SK-N-DZ (cell line): Measurements from ENCODE around the gene TMEM88.
A peak's percentile ranks its signal among the peaks of the same experiment; 100 is the strongest.

Experiments
- DNase-seq: peaks from one replicate; pipeline ENCODE4 v3.0.0-alpha.2; 2015; ENCODE audit warnings: low spot score

The TMEM88 gene

GRCh38 chr17:7884581-7885366, 29.9 kb downstream of the TMEM88 start:
- no peak for DNase-seq

GRCh38 chr17:7885367-7886226, 30.7 kb downstream of the TMEM88 start:
- peak; percentile 78 for DNase-seq

GRCh38 chr17:7886227-7887037, 31.6 kb downstream of the TMEM88 start:
- no peak for DNase-seq

- DNase-seq, result no peak
Observed at GRCh38 chr17:7887038-7887481, 32.2 kb downstream of the TMEM88 start.

- DNase-seq, result peak; percentile 98
Observed at GRCh38 chr17:7887482-7888183, 32.8 kb downstream of the TMEM88 start.

- DNase-seq, result peak; percentile 48
Observed at GRCh38 chr17:7888184-7888920, 33.5 kb downstream of the TMEM88 start, which contains the start of gene CHD3. TSS of gene CHD3 (plus strand) at chr17:7888789. CDS start at chr17:7889001, 212 bp downstream.

- peak; percentile 79 for DNase-seq
Observed at GRCh38 chr17:7889166-7889955, 34.5 kb downstream of the TMEM88 start.

- DNase-seq, result no peak
Observed at GRCh38 chr17:7893187-7893880, 38.5 kb downstream of the TMEM88 start.

- no peak for DNase-seq
Observed at GRCh38 chr17:7894226-7894625, 39.4 kb downstream of the TMEM88 start.

GRCh38 chr17:7894866-7895265, 40.0 kb downstream of the TMEM88 start:
- DNase-seq, result no peak

GRCh38 chr17:7897090-7897489, 42.2 kb downstream of the TMEM88 start:
- DNase-seq, result no peak

- no peak for DNase-seq
Observed at GRCh38 chr17:7897773-7898172, 42.9 kb downstream of the TMEM88 start.

- no peak for DNase-seq
Observed at GRCh38 chr17:7903154-7904103, 48.6 kb downstream of the TMEM88 start.
